Natural killer cell (primary cell): ENCODE data around the gene NOL6. TPM values are rescaled to one million over a fixed set of nuclear protein-coding genes. Genes with fewer than 3 reads are reported as not detected.

Experiments used
- ATAC-seq, 3 donors: fragments of 150-1000 bp in 2 of 3; fragments of 200-7000 bp in 1 of 3; cut with Tn5 transposase; 1 replicate in 1 of 3; 2 replicates in 2 of 3; pipeline ENCODE4 v1.10.0; 2021; ENCODE audit warnings: mild to moderate bottlenecking in 2 of 3, moderate library complexity in 2 of 3
- DNase-seq, 2 donors: peaks; one replicate each; pipeline versions ENCODE4 v3.0.0 to v3.0.0-alpha.2; 2013 to 2021; ENCODE audit warnings: mixed read lengths in 1 of 2
- H3K27ac ChIP-seq: one replicate; pipeline ENCODE4 v1.5.1; 2013; ENCODE audit warnings: mild to moderate bottlenecking, low read length
- H3K27me3 ChIP-seq: one replicate; pipeline ENCODE4 v1.6.1; 2013; ENCODE audit warnings: low read length; ENCODE audit not compliant: control insufficient read depth, insufficient read depth
- H3K36me3 ChIP-seq: one replicate; pipeline ENCODE4 v1.6.1; 2013; ENCODE audit warnings: low read length; ENCODE audit not compliant: control insufficient read depth, insufficient read depth
- H3K4me1 ChIP-seq: one replicate; pipeline ENCODE4 v1.6.1; 2013; ENCODE audit warnings: low read length; ENCODE audit not compliant: control insufficient read depth, insufficient read depth
- H3K4me3 ChIP-seq: one replicate; pipeline ENCODE4 v1.5.1; 2013; ENCODE audit warnings: low read length
- H3K9me3 ChIP-seq: one replicate; pipeline ENCODE4 v1.6.1; 2013; ENCODE audit warnings: low read length; ENCODE audit not compliant: control insufficient read depth, insufficient read depth
- H3K27ac Mint-ChIP-seq, 2 donors: one replicate each; pipeline ENCODE4 v1.8.0; 2022; ENCODE audit warnings: mild to moderate bottlenecking in 2 of 2, mixed read lengths in 2 of 2, moderate library complexity in 1 of 2
- H3K27me3 Mint-ChIP-seq, 2 donors: one replicate each; pipeline ENCODE4 v1.8.0; 2022; ENCODE audit warnings: low read depth in 2 of 2, mixed read lengths in 2 of 2
- H3K36me3 Mint-ChIP-seq: one replicate; pipeline ENCODE4 v1.8.0; 2022; ENCODE audit warnings: mixed read lengths
- H3K4me1 Mint-ChIP-seq, 2 donors: one replicate each; pipeline ENCODE4 v1.8.0; 2022; ENCODE audit warnings: mixed read lengths in 2 of 2
- H3K4me3 Mint-ChIP-seq: one replicate; pipeline ENCODE4 v1.8.0; 2022; ENCODE audit warnings: mild to moderate bottlenecking, moderate library complexity, mixed read lengths
- H3K9me3 Mint-ChIP-seq, 2 donors: one replicate each; pipeline ENCODE4 v1.8.0; 2022; ENCODE audit warnings: mixed read lengths in 2 of 2
- WGBS: methylation state at CpG from one replicate; pipeline ENCODE4 v1.1.7; 2013; ENCODE audit warnings: missing lambda C conversion rate; ENCODE audit not compliant: insufficient coverage; 5-methylcytosine and 5-hydroxymethylcytosine counted together
- intact Hi-C: fragments of 100-400 bp; cut with micrococcal nuclease; formaldehyde crosslinking; loops from one replicate; pipeline ENCODE4 v1.14.2; 2022
- total RNA-seq, 4 donors: library from RNA; stranded (reverse); fragments of 120-200 nt in 1 of 4; gene quantifications; one replicate each; pipeline versions ENCODE4 v1.2.3 to v1.2.4, GENCODE V29; 2013 to 2022
- TF ChIP-seq, protein P1 (sequence below): fragments of 200-600 bp; IDR thresholded peaks from one replicate; pipeline ENCODE4 v1.8.0; 2022; ENCODE audit warnings: antibody characterized with exemption

NOL6 gene
- total RNA-seq, 3 donors from 2014 or later (not counting 1 experiment from before 2014, with no cell fraction given), result 34.2 to 42.2 (median 38.2) TPM

DNA sequence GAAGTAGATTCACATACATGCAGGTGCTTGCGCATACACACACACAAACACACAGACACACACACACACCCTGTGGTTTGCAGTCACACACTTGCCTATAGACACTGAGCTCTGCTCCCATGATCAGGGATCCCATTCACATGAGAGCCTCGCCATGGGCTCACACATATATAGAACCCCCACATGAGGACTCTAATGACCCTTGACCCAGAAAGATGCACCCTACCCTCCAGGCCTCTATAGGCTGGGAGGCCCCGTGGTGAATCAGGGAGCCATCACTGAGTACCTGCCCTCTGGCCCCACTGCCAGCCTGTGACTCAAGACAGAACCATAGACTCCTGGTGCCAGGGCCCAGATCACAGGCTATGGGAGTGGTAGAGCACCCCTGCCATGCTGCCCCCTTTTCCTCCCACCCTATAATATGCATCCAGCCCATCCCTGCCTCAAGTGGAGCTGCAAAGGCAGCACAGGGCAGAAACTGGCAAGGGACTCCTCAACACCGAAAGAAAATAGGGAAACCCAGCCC, 23.0 kb downstream of the NOL6 start:
- no peak overlapping the region for H3K27ac Mint-ChIP-seq

DNA sequence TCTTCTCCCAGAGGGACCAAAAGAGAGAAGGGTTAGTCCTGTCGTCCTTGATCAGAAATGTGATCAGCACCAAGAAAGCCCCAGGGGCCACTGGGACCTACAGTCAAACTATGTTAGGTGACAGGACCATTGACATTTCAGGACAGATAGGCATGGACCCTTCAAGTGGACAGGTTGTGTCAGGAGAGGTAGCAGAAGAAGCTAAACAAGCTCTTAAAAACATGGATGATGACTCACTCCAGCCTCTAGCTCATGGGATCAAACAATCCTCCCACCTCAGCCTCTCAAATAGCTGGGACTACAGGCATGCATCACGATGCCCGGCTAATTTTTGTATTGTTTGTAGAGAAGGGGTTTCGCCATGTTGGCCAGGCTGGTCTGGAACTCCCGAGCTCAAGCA, 24.0 kb downstream of the NOL6 start:
- Histone ChIP-seq H3K4me1 (peaks cover 42% of the 10 kb centered on the region), H3K9me3 (no peaks in the 10 kb centered on the region), H3K4me3 (no peak overlapping the region), H3K27ac (no peak overlapping the region), H3K36me3 (no peaks in the 10 kb centered on the region), H3K27me3 (no peaks in the 10 kb centered on the region)
- ATAC-seq (no peak), DNase-seq (no peak)
- 97% methylated on average over 5 of the region's 5 CpGs for WGBS
- intact Hi-C loops, result no loop called here
- Mint-ChIP-seq H3K27ac (no peak overlapping the region), H3K36me3 (no peaks in the 10 kb centered on the region), H3K27me3 (no peaks in the 10 kb centered on the region), H3K4me3 (no peak overlapping the region), H3K4me1 (peaks cover 18 to 35% of the 10 kb centered on the region in 2 donors), H3K9me3 (no peaks in the 10 kb centered on the region)
- TF ChIP-seq, protein P1, sequence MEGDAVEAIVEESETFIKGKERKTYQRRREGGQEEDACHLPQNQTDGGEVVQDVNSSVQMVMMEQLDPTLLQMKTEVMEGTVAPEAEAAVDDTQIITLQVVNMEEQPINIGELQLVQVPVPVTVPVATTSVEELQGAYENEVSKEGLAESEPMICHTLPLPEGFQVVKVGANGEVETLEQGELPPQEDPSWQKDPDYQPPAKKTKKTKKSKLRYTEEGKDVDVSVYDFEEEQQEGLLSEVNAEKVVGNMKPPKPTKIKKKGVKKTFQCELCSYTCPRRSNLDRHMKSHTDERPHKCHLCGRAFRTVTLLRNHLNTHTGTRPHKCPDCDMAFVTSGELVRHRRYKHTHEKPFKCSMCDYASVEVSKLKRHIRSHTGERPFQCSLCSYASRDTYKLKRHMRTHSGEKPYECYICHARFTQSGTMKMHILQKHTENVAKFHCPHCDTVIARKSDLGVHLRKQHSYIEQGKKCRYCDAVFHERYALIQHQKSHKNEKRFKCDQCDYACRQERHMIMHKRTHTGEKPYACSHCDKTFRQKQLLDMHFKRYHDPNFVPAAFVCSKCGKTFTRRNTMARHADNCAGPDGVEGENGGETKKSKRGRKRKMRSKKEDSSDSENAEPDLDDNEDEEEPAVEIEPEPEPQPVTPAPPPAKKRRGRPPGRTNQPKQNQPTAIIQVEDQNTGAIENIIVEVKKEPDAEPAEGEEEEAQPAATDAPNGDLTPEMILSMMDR, result no peak

More for the DNA sequence above, 23.0 kb downstream of the NOL6 start:
- intact Hi-C loops, result no loop called here
- Histone ChIP-seq H3K4me1 (peaks cover 40% of the 10 kb centered on the region), H3K27ac (no peak overlapping the region), H3K9me3 (no peaks in the 10 kb centered on the region), H3K36me3 (no peaks in the 10 kb centered on the region), H3K4me3 (no peak overlapping the region), H3K27me3 (no peaks in the 10 kb centered on the region)
- ATAC-seq, result no peak
- DNase-seq, result no peak
- no peak overlapping the region for H3K4me3 Mint-ChIP-seq
- no peaks in the 10 kb centered on the region for H3K36me3 Mint-ChIP-seq
- H3K9me3 Mint-ChIP-seq, result no peaks in the 10 kb centered on the region
- no peaks in the 10 kb centered on the region for H3K27me3 Mint-ChIP-seq
- 93% methylated on average over 4 of the region's 4 CpGs for WGBS
- H3K4me1 Mint-ChIP-seq, result peaks cover 18 to 27% of the 10 kb centered on the region in 2 donors
- TF ChIP-seq, protein P1, result no peak

DNA sequence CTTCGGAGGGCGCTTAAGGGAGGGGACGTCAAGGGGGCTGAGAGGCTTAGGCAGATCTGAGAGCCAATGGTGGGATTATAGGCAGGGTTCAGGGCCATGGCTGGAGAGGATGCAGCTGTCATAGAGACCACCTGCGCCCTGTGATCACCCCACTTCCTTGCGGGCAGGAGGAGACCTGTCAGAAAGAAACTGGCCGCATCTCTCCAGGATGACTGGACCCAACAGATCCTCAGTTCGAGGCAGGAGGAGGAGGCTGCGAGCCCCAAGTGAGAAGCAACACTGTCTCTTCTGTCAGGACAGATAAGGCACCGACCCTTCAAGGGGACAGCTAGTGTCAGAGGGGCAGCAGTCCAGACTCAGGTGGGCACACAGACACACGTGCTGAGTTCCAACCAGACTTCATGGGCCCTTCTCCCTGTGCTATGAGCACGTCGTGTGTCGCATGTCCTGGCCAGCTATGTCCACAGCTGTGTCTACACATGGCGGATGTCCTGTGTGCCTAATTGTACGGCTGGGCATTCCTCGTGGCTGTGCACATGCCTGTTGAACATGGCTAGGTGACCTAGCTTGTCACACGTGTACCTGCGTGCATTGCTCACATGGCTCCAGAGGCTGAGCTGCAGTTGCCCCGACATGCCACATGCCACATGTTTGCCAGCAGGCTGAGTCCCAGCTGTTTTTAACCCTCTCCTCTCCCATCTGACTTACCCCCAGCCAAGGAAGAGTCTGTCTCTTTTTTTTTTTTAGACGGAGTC, 25.7 kb downstream of the NOL6 start:
- ATAC-seq, result no peak
- peak overlapping the region; percentile 91 for H3K4me3 Mint-ChIP-seq
- peak in 1 of 2 donors; percentile 40 for DNase-seq
- peak overlapping the region; percentile 49 for H3K27ac ChIP-seq
- no peaks in the 10 kb centered on the region for H3K9me3 ChIP-seq
- peaks cover 18 to 34% of the 10 kb centered on the region in 2 donors for H3K4me1 Mint-ChIP-seq
- no peaks in the 10 kb centered on the region for H3K36me3 Mint-ChIP-seq
- H3K4me3 ChIP-seq, result peak overlapping the region; percentile 41
- H3K9me3 Mint-ChIP-seq, result no peaks in the 10 kb centered on the region
- no peaks in the 10 kb centered on the region for H3K27me3 ChIP-seq
- no peaks in the 10 kb centered on the region for H3K27me3 Mint-ChIP-seq
- H3K36me3 ChIP-seq, result no peaks in the 10 kb centered on the region
- H3K27ac Mint-ChIP-seq, result peak overlapping the region; percentile 31 to 92
- WGBS, result 46% methylated on average over 20 of the region's 20 CpGs
- TF ChIP-seq, protein P1, result no peak
- peaks cover 37% of the 10 kb centered on the region for H3K4me1 ChIP-seq
- intact Hi-C loops, result loop anchor here (2.0 kb wide), 2 partner anchors 21 to 25 kb away; partner anchors contain the start of gene NOL6
